HFF-Myc (cell line): ENCODE measurements around the gene SPI1.

ENCODE experiments used
- DNase-seq: peaks from one replicate; pipeline ENCODE4 v3.0.0-alpha.2; 2011; ENCODE audit warnings: low read depth; ENCODE audit errors: extremely low read depth
- H3K4me3 ChIP-seq: replicated peaks from 2 replicates; pipeline ENCODE4 v1.5.1; 2011; ENCODE audit warnings: low read depth, mild to moderate bottlenecking, control low read depth, low read length
- TF ChIP-seq, protein P1 (sequence below): IDR thresholded peaks from 2 replicates; pipeline ENCODE4 v1.5.1; 2012; ENCODE audit warnings: mild to moderate bottlenecking, low read depth, low read length, control low read depth; ENCODE audit errors: missing control alignments

The SPI1 gene

GRCh38 chr11:47403135-47403534 is 24.8 kb upstream of the SPI1 start:
- H3K4me3 ChIP-seq: no peak overlapping the region
- DNase-seq: no peak
- TF ChIP-seq, protein P1, sequence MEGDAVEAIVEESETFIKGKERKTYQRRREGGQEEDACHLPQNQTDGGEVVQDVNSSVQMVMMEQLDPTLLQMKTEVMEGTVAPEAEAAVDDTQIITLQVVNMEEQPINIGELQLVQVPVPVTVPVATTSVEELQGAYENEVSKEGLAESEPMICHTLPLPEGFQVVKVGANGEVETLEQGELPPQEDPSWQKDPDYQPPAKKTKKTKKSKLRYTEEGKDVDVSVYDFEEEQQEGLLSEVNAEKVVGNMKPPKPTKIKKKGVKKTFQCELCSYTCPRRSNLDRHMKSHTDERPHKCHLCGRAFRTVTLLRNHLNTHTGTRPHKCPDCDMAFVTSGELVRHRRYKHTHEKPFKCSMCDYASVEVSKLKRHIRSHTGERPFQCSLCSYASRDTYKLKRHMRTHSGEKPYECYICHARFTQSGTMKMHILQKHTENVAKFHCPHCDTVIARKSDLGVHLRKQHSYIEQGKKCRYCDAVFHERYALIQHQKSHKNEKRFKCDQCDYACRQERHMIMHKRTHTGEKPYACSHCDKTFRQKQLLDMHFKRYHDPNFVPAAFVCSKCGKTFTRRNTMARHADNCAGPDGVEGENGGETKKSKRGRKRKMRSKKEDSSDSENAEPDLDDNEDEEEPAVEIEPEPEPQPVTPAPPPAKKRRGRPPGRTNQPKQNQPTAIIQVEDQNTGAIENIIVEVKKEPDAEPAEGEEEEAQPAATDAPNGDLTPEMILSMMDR: no peak

GRCh38 chr11:47400768-47401279 is 22.5 kb upstream of the SPI1 start:
- no peak overlapping the region for H3K4me3 ChIP-seq
- TF ChIP-seq, protein P1: no peak
- no peak for DNase-seq

DNA sequence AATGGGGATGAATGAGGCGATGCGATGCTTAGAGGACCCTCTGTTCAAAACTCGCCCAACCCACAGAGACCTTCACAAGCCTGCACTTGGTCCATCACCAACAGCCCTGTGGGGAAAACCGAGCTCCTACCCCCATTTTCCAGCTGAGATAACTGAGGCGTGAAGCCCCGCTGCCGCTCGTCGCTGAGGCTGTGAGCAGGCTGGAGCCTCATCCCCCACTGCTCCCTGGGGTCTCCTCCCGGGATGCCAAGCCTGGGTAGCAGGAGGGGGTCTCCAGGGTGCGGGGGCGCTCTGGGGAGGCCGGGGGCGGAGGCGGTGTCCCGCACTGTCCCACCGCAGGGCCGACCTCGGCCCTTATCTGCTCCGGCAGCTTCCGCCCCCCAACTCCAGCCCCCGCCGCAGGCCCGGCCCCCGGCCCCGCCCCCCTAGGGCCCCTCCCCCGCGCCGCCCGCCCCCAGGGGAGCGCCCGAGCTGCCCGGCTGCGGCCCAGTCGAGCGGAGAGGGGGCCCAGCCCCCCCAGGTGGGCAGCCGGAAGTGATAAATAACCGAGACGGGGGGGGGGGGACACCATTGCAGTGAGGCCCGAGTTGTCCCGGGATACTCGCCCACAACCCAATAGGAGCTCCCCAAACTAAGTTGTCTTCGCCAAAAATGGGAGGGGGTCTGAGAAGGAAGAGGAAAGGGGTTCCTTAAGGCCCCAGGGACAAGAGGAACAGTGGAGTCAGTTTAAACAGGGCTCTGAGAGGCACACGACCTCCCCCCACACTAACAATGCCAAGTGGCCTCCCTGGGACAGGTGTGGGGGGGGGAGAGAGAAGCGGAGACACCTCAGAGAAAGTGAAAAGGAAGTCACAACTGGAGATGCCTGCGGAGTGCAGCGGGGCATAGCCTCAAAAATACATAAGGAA is 21.8 kb upstream of the SPI1 start:
- H3K4me3 ChIP-seq: peak overlapping the region; percentile 44
- DNase-seq: no peak
- TF ChIP-seq, protein P1: no peak

GRCh38 chr11:47398551-47398950 is 20.2 kb upstream of the SPI1 start:
- TF ChIP-seq, protein P1: no peak
- H3K4me3 ChIP-seq: no peak overlapping the region
- DNase-seq: no peak

DNA sequence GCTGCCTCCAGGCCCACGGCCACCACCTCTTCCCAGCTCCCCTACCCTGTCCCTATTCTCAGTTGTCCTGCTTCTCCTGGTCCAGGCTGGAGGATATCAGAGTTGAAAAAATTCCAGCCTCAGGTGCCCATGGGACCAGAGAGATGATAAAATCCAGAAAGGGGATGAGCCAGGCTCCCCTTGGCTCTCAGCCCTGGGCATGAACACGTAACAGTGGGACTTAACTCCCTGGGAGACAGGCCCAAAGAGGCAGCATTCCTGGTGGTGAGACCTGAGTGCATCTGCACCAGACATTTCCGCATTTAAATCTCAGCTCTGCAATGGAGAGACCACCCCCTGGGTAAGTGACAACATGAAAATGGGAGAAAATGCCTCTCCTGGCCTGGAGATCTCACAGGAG is 19.7 kb upstream of the SPI1 start:
- no peak overlapping the region for H3K4me3 ChIP-seq
- TF ChIP-seq, protein P1: no peak
- no peak for DNase-seq

DNA sequence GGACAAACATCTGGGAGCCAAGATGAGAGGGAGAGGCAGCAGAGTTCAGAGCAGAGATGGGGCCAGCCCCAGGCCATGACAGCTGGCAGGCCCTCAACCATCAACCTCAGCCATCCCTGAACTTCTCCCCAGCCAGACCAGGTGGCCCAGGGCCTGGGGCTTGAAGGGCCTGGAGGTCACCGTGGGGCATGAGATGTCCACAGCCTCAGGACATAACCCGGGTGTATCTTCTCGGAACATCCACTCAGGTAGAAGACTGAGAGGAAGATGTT is 17.6 kb upstream of the SPI1 start:
- DNase-seq: no peak
- TF ChIP-seq, protein P1: no peak
- no peak overlapping the region for H3K4me3 ChIP-seq
